HepG2 (cell line): ENCODE measurements around the gene ADGRG6. TPM values are rescaled to one million over a fixed set of nuclear protein-coding genes. Genes with fewer than 3 reads are reported as not detected.
A peak's percentile ranks its signal among the peaks of the same experiment; 100 is the strongest.

Experiments used
- CSRNP2 ChIP-seq: sonication (generic); formaldehyde crosslinking; conservative IDR thresholded peaks from 2 replicates; pipeline ENCODE4 v1.8.0; 2022; ENCODE audit warnings: low read depth, missing genetic modification reagents
- ELF4 ChIP-seq: sonication (generic); formaldehyde crosslinking; IDR thresholded peaks from 2 replicates; pipeline ENCODE4 v1.5.0; 2020; ENCODE audit warnings: missing genetic modification reagents, mild to moderate bottlenecking, moderate library complexity, borderline replicate concordance
- FIP1L1 ChIP-seq: fragments of 200-400 bp; formaldehyde crosslinking; IDR thresholded peaks from 2 replicates; pipeline ENCODE4 v1.6.1; 2018; ENCODE audit warnings: low read depth, mild to moderate bottlenecking, low read length, moderate library complexity, borderline replicate concordance; ENCODE audit not compliant: insufficient read depth
- FOXK2 ChIP-seq: fragments of 450-650 bp; IDR thresholded peaks from 2 replicates; pipeline ENCODE4 v1.6.1; 2016
- HOXA3 ChIP-seq: sonication (generic); formaldehyde crosslinking; IDR thresholded peaks from 2 replicates; pipeline ENCODE4 v1.5.0; 2020; ENCODE audit warnings: missing genetic modification reagents
- MXD4 ChIP-seq: IDR thresholded peaks from 2 replicates; pipeline ENCODE4 v1.6.1; 2016; ENCODE audit warnings: mild to moderate bottlenecking, missing biosample characterization, missing genetic modification reagents
- NFKBIZ ChIP-seq: IDR thresholded peaks from 2 replicates; pipeline ENCODE4 v1.6.1; 2018; ENCODE audit warnings: missing genetic modification reagents, missing compliant biosample characterization
- NFRKB ChIP-seq: fragments of 450-650 bp; IDR thresholded peaks from 2 replicates; pipeline ENCODE4 v1.6.1; 2017
- PHB2 ChIP-seq: fragments of 450-650 bp; IDR thresholded peaks from 2 replicates; pipeline ENCODE4 v1.6.1; 2018; ENCODE audit not compliant: partially characterized antibody
- SOX6 ChIP-seq, 2 experiments: fragments of 450-650 bp in 1 of 2; sonication (generic) in 1 of 2; formaldehyde crosslinking in 1 of 2; IDR thresholded peaks; 2 replicates each; pipeline versions ENCODE4 v1.4.0 to v1.6.1; 2017 to 2020; ENCODE audit warnings: antibody characterized with exemption in 1 of 2, mild to moderate bottlenecking in 1 of 2, missing genetic modification reagents in 1 of 2
- TCF7L2 ChIP-seq: IDR thresholded peaks from 2 replicates; pipeline ENCODE4 v1.6.1; 2011; ENCODE audit warnings: mild to moderate bottlenecking, low read depth, low read length, moderate library complexity
- TMF1 ChIP-seq: sonication (generic); formaldehyde crosslinking; IDR thresholded peaks from 2 replicates; pipeline ENCODE4 v1.8.1; 2022; ENCODE audit warnings: low read depth, missing genetic modification reagents
- ZBTB1 ChIP-seq: sonication (generic); formaldehyde crosslinking; IDR thresholded peaks from 2 replicates; pipeline ENCODE4 v1.4.0; 2020; ENCODE audit warnings: missing genetic modification reagents, borderline replicate concordance
- ZFP1 ChIP-seq: IDR thresholded peaks from 2 replicates; pipeline ENCODE4 v1.6.1; 2016
- ZFP36 ChIP-seq: fragments of 150-350 bp; IDR thresholded peaks from 2 replicates; pipeline ENCODE4 v1.6.1; 2018; ENCODE audit warnings: borderline replicate concordance, low read length, low read depth; ENCODE audit not compliant: partially characterized antibody
- ZFP91 ChIP-seq: sonication (generic); formaldehyde crosslinking; IDR thresholded peaks from 2 replicates; pipeline ENCODE4 v1.9.0; 2022; ENCODE audit warnings: missing genetic modification reagents, mild to moderate bottlenecking, borderline replicate concordance
- ZKSCAN5 ChIP-seq: sonication (generic); formaldehyde crosslinking; IDR thresholded peaks from 2 replicates; pipeline ENCODE4 v1.5.1; 2020; ENCODE audit warnings: mild to moderate bottlenecking, missing genetic modification reagents
- ZMAT3 ChIP-seq: sonication (generic); formaldehyde crosslinking; conservative IDR thresholded peaks from 2 replicates; pipeline ENCODE4 v1.7.0; 2021; ENCODE audit warnings: missing genetic modification reagents
- ZNF101 ChIP-seq: sonication (generic); formaldehyde crosslinking; IDR thresholded peaks from 2 replicates; pipeline ENCODE4 v1.4.0; 2020; ENCODE audit warnings: mild to moderate bottlenecking, low read depth, missing genetic modification reagents, borderline replicate concordance
- ZNF230 ChIP-seq: sonication (generic); formaldehyde crosslinking; IDR thresholded peaks from 2 replicates; pipeline ENCODE4 v1.4.0; 2020; ENCODE audit warnings: mild to moderate bottlenecking, missing genetic modification reagents
- ZNF24 ChIP-seq: fragments of 450-650 bp; IDR thresholded peaks from 2 replicates; pipeline ENCODE4 v1.6.1; 2017; ENCODE audit warnings: antibody characterized with exemption, mild to moderate bottlenecking
- ZNF367 ChIP-seq: sonication (generic); formaldehyde crosslinking; IDR thresholded peaks from 2 replicates; pipeline ENCODE4 v1.4.0; 2020; ENCODE audit warnings: missing genetic modification reagents, borderline replicate concordance
- ZNF713 ChIP-seq: sonication (generic); formaldehyde crosslinking; IDR thresholded peaks from 2 replicates; pipeline ENCODE4 v1.4.0; 2020; ENCODE audit warnings: mild to moderate bottlenecking, missing genetic modification reagents
- ZNF749 ChIP-seq: sonication (generic); formaldehyde crosslinking; IDR thresholded peaks from 2 replicates; pipeline ENCODE4 v1.8.0; 2022; ENCODE audit warnings: mild to moderate bottlenecking, missing genetic modification reagents, moderate library complexity, borderline replicate concordance
- ZNF775 ChIP-seq: sonication (generic); formaldehyde crosslinking; IDR thresholded peaks from 2 replicates; pipeline ENCODE4 v1.4.0; 2020; ENCODE audit warnings: missing genetic modification reagents, mild to moderate bottlenecking, moderate library complexity, borderline replicate concordance
- ZSCAN30 ChIP-seq: sonication (generic); formaldehyde crosslinking; IDR thresholded peaks from 2 replicates; pipeline ENCODE4 v1.5.0; 2020; ENCODE audit warnings: mild to moderate bottlenecking, missing genetic modification reagents
- ZZZ3 ChIP-seq: sonication (generic); formaldehyde crosslinking; IDR thresholded peaks from 2 replicates; pipeline ENCODE4 v1.4.0; 2020; ENCODE audit warnings: missing genetic modification reagents, mild to moderate bottlenecking, borderline replicate concordance
- polyA plus RNA-seq, 8 experiments: library from polyadenylated mRNA; depleted of rRNA in 3 of 8; stranded (reverse) in 7 of 8; unstranded in 1 of 8; fragments of >200 nt; fragmentation: Illumina TruSeq in 4 of 8; extraction: Trizol in 4 of 8; gene quantifications; 2 replicates each; pipeline versions ENCODE4 v1.2.1 to v1.2.3, GENCODE V29; 2011 to 2016; ENCODE audit warnings: low read depth in 4 of 8, missing spikeins in 1 of 8, mixed read lengths in 1 of 8; ENCODE audit not compliant: insufficient read depth in 1 of 8
- total RNA-seq, 5 experiments: library from RNA; depleted of rRNA; stranded (reverse); fragments of >200 nt; fragmentation: Illumina TruSeq; extraction: Trizol; gene quantifications; 2 replicates each; pipeline ENCODE4 v1.2.3, GENCODE V29; 2016; ENCODE audit warnings: low read depth in 1 of 5

Gene ADGRG6
- total and polyA plus RNA-seq, 2 of the 13 experiments (the other 11 are each of a cell fraction or from before 2014, with no cell fraction given) = 129 to 249 TPM

GRCh38 chr6:142374965-142375733, 73.3 kb downstream of the ADGRG6 start (continued):
- TF ChIP-seq CSRNP2 (CRISPR knock-in tag) = no peak
- TF ChIP-seq FOXK2 = peak; percentile 79; the same call in 1 of the 2 replicates
- TF ChIP-seq FIP1L1 = no peak
- peak; percentile 90; the same call in 1 of the 2 replicates for TF ChIP-seq ZFP1
- TF ChIP-seq NFRKB = no peak
- no peak; the same call in 1 of the 2 replicates for TF ChIP-seq ZNF230 (CRISPR knock-in tag)
- no peak for TF ChIP-seq ZBTB1 (CRISPR knock-in tag)
- no peak for TF ChIP-seq TMF1 (CRISPR knock-in tag)
- no peak for TF ChIP-seq PHB2
- TF ChIP-seq ZNF775 (CRISPR knock-in tag) = no peak
- TF ChIP-seq ZFP36 = no peak
- TF ChIP-seq HOXA3 (CRISPR knock-in tag) = peak; percentile 46; the same call in 1 of the 2 replicates
- TF ChIP-seq ZFP91 (CRISPR knock-in tag) = no peak
- TF ChIP-seq MXD4 = peak; percentile 58; the same call in 1 of the 2 replicates
- no peak for TF ChIP-seq ZKSCAN5
- TF ChIP-seq ZNF713 (CRISPR knock-in tag) = no peak
- peak; percentile 70 for TF ChIP-seq ELF4 (CRISPR knock-in tag)
- TF ChIP-seq ZSCAN30 = 0 out of 2 replicates have a peak, but pooled peaks have one; percentile 11
- TF ChIP-seq ZNF24 = no peak
- peak; percentile 48; the same call in 1 of the 2 replicates for TF ChIP-seq ZMAT3
- no peak for TF ChIP-seq ZNF367 (CRISPR knock-in tag)
- TF ChIP-seq SOX6 (IDR thresholded peaks at IDR 0.05) = no peak
- peak; percentile 92 for TF ChIP-seq SOX6 (CRISPR knock-in tag; IDR thresholded peaks at IDR 0.05)
- TF ChIP-seq ZNF101 (CRISPR knock-in tag) = no peak
- no peak; the same call in 1 of the 2 replicates for TF ChIP-seq ZNF749 (CRISPR knock-in tag)
- no peak for TF ChIP-seq ZZZ3 (CRISPR knock-in tag)
- peak; percentile 97 for TF ChIP-seq NFKBIZ (CRISPR knock-in tag)
- TF ChIP-seq TCF7L2 = no peak; the same call in 1 of the 2 replicates
